IMR-90 (cell line): ENCODE results near the gene C3orf33. TPM values are rescaled to one million over a fixed set of nuclear protein-coding genes. Genes with fewer than 3 reads are reported as not detected.

Experiments used
- ATAC-seq: fragments of 200-7000 bp; cut with Tn5 transposase; 2 replicates; pipeline ENCODE4 v1.9.1; 2020; ENCODE audit warnings: low read depth, mild to moderate bottlenecking, moderate library complexity
- BruUV-seq: library from RNA; stranded (reverse); fragments of 400-500 nt; replicated peaks from 2 replicates; lab custom pipeline; 2021; lab: Mats Ljungman, UMichigan
- CTCF ChIA-PET: fragments of 300-600 bp; formaldehyde crosslinking; extraction: SDS; loops from one replicate; lab custom pipeline; 2021; ENCODE audit warnings: antibody characterized with exemption; lab: Yijun Ruan, JAX
- POLR2A ChIA-PET: fragments of 300-600 bp; sonication (Branson Sonifier 250); formaldehyde crosslinking; loops from one replicate; lab custom pipeline; 2022; ENCODE audit warnings: antibody characterized with exemption; ENCODE audit not compliant: unreplicated experiment; lab: Charles Lee
- DNase-seq: peaks from one replicate; pipeline ENCODE4 v3.0.0; 2013
- H2AFZ ChIP-seq: replicated peaks from 2 replicates; pipeline ENCODE3; 2013; ENCODE audit warnings: low read length, mild to moderate bottlenecking; ENCODE audit not compliant: poor library complexity
- H2AK5ac ChIP-seq: 2 replicates; pipeline ENCODE4 v1.6.1; 2013; ENCODE audit warnings: low read depth, low read length, inconsistent platforms
- H2AK9ac ChIP-seq: replicated peaks from 2 replicates; pipeline ENCODE3; 2013; ENCODE audit warnings: mild to moderate bottlenecking, low read depth, low read length, moderate library complexity; ENCODE audit not compliant: poor library complexity
- H2BK120ac ChIP-seq: 2 replicates; pipeline ENCODE4 v1.6.1; 2013; ENCODE audit warnings: low read depth, low read length, inconsistent platforms
- H2BK15ac ChIP-seq: 3 replicates; pipeline ENCODE4 v1.6.1; 2013; ENCODE audit warnings: low read depth, low read length, inconsistent platforms
- H2BK20ac ChIP-seq: 2 replicates; pipeline ENCODE4 v1.6.1; 2013; ENCODE audit warnings: low read depth, mild to moderate bottlenecking, inconsistent platforms, low read length, moderate library complexity
- H2BK5ac ChIP-seq: 2 replicates; pipeline ENCODE4 v1.6.1; 2013; ENCODE audit warnings: mild to moderate bottlenecking, low read depth, low read length, inconsistent platforms; ENCODE audit not compliant: poor library complexity, severe bottlenecking
- H3K14ac ChIP-seq: replicated peaks from 2 replicates; pipeline ENCODE4 v1.6.1; 2013; ENCODE audit warnings: low read depth, low read length, inconsistent platforms
- H3K18ac ChIP-seq: 2 replicates; pipeline ENCODE4 v1.6.1; 2013; ENCODE audit warnings: low read depth, low read length, control low read depth
- H3K23ac ChIP-seq: 2 replicates; pipeline ENCODE4 v1.6.1; 2013; ENCODE audit warnings: low read depth, low read length, inconsistent platforms
- H3K27ac ChIP-seq: 2 replicates; pipeline ENCODE4 v1.5.1; 2013; ENCODE audit warnings: mild to moderate bottlenecking, control low read depth, low read length; ENCODE audit not compliant: insufficient read depth
- H3K27me3 ChIP-seq: 2 replicates; pipeline ENCODE4 v1.6.1; 2013; ENCODE audit warnings: low read length; ENCODE audit not compliant: control insufficient read depth, insufficient read depth
- H3K36me3 ChIP-seq: 2 replicates; pipeline ENCODE4 v1.6.1; 2013; ENCODE audit warnings: low read length, mixed read lengths; ENCODE audit not compliant: control insufficient read depth, insufficient read depth
- H3K4ac ChIP-seq: 2 replicates; pipeline ENCODE4 v1.6.1; 2013; ENCODE audit warnings: low read depth, low read length, inconsistent platforms
- H3K4me1 ChIP-seq: 2 replicates; pipeline ENCODE4 v1.6.1; 2013; ENCODE audit warnings: low read length, mixed read lengths; ENCODE audit not compliant: control insufficient read depth, insufficient read depth
- H3K4me2 ChIP-seq: 2 replicates; pipeline ENCODE4 v1.6.1; 2013; ENCODE audit warnings: low read depth, mild to moderate bottlenecking, control low read depth, low read length, moderate library complexity
- H3K4me3 ChIP-seq: 2 replicates; pipeline ENCODE4 v1.5.1; 2013; ENCODE audit warnings: low read depth, mild to moderate bottlenecking, control low read depth, low read length, moderate library complexity; ENCODE audit not compliant: insufficient read depth
- H3K56ac ChIP-seq: 2 replicates; pipeline ENCODE4 v1.6.1; 2013; ENCODE audit warnings: low read length, inconsistent platforms; ENCODE audit not compliant: insufficient read depth; ENCODE audit errors: extremely low read depth
- H3K79me1 ChIP-seq, 2 experiments: 2 replicates each; pipeline ENCODE4 v1.6.1; 2013; ENCODE audit warnings: low read length in 2 of 2, inconsistent platforms in 1 of 2, low read depth in 1 of 2
- H3K9ac ChIP-seq: 2 replicates; pipeline ENCODE4 v1.6.1; 2013; ENCODE audit warnings: low read depth, low read length, control low read depth
- H3K9me1 ChIP-seq: 2 replicates; pipeline ENCODE4 v1.6.1; 2013; ENCODE audit warnings: low read length, inconsistent platforms; ENCODE audit not compliant: insufficient read depth
- H3K9me3 ChIP-seq: 2 replicates; pipeline ENCODE4 v1.6.1; 2013; ENCODE audit warnings: low read length; ENCODE audit not compliant: control insufficient read depth, insufficient read depth
- H4K20me1 ChIP-seq: 2 replicates; pipeline ENCODE4 v1.6.1; 2013; ENCODE audit warnings: low read length, inconsistent platforms; ENCODE audit not compliant: insufficient read depth
- H4K5ac ChIP-seq: 2 replicates; pipeline ENCODE4 v1.6.1; 2013; ENCODE audit warnings: mild to moderate bottlenecking, low read depth, low read length, control low read depth
- H4K8ac ChIP-seq, 2 experiments: 2 replicates each; pipeline ENCODE4 v1.6.1; 2013; ENCODE audit warnings: low read depth in 2 of 2, low read length in 2 of 2, control low read depth in 1 of 2, inconsistent platforms in 1 of 2
- H4K91ac ChIP-seq: 2 replicates; pipeline ENCODE4 v1.6.1; 2013; ENCODE audit warnings: low read depth, low read length, inconsistent platforms; ENCODE audit not compliant: insufficient read depth
- BHLHE40 ChIP-seq: fragments of 150-350 bp; IDR thresholded peaks from 2 replicates; pipeline ENCODE4 v1.6.1; 2016; ENCODE audit warnings: mild to moderate bottlenecking, low read depth, low read length
- MAZ ChIP-seq: IDR thresholded peaks from 2 replicates; pipeline ENCODE4 v1.6.1; 2012; ENCODE audit warnings: low read depth, mild to moderate bottlenecking, low read length, improper control_type of control experiment, moderate library complexity, borderline replicate concordance
- RAD21 ChIP-seq: IDR thresholded peaks from 2 replicates; pipeline ENCODE4 v1.6.1; 2012; ENCODE audit warnings: low read length, improper control_type of control experiment
- WGBS, 2 experiments: methylation state at CpG; one replicate each; pipeline versions ENCODE4 v1.1.5 to v1.1.7; 2013; ENCODE audit warnings: missing lambda C conversion rate in 2 of 2; ENCODE audit not compliant: insufficient read length in 1 of 2; ENCODE audit errors: extremely low coverage in 2 of 2; 5-methylcytosine and 5-hydroxymethylcytosine counted together
- dilution Hi-C: fragments of 300-500 bp; cut with HindIII; formaldehyde crosslinking; loops from one replicate; pipeline ENCODE4 v1.14.3; 2018; ENCODE audit warnings: low sequenced_read_pairs; ENCODE audit not compliant: unreplicated experiment
- in situ Hi-C: fragments of 300-500 bp; cut with MboI; formaldehyde crosslinking; loops from 3 replicates; pipeline ENCODE4 v1.14.3; 2019; ENCODE audit warnings: low sequenced_read_pairs, inconsistent platforms, mixed read lengths
- intact Hi-C: fragments of 100-400 bp; cut with micrococcal nuclease; formaldehyde crosslinking; loops from 2 replicates; pipeline ENCODE4 v1.10.0; 2022
- polyA plus RNA-seq, 3 experiments: library from polyadenylated mRNA; depleted of rRNA; stranded (reverse); fragments of >200 nt; gene quantifications; 2 replicates each; pipeline ENCODE4 v1.2.3, GENCODE V29; 2012; ENCODE audit warnings: low replicate concordance in 1 of 3
- total RNA-seq: library from RNA; depleted of rRNA; stranded (reverse); fragments of >200 nt; gene quantifications from 2 replicates; pipeline ENCODE4 v1.2.3, GENCODE V29; 2012
- TF ChIP-seq, protein P1 (sequence below): fragments of 150-350 bp; IDR thresholded peaks from 2 replicates; pipeline ENCODE4 v1.6.1; 2016; ENCODE audit warnings: low read depth, mild to moderate bottlenecking, low read length, moderate library complexity, borderline replicate concordance
- TF ChIP-seq, protein P2 (sequence below): conservative IDR thresholded peaks from 2 replicates; pipeline ENCODE4 v1.5.1; 2012; ENCODE audit warnings: mild to moderate bottlenecking, low read depth, low read length, improper control_type of control experiment
- TF ChIP-seq, protein P3 (sequence below): fragments of 150-350 bp; IDR thresholded peaks from 2 replicates; pipeline ENCODE4 v1.6.1; 2017; ENCODE audit warnings: mild to moderate bottlenecking, antibody characterized with exemption, low read length, low read depth

C3orf33 gene
- total and polyA plus RNA-seq, 2 of the 4 experiments (the other 2 are of a cell fraction) = 0.72 to 1.2 TPM

DNA sequence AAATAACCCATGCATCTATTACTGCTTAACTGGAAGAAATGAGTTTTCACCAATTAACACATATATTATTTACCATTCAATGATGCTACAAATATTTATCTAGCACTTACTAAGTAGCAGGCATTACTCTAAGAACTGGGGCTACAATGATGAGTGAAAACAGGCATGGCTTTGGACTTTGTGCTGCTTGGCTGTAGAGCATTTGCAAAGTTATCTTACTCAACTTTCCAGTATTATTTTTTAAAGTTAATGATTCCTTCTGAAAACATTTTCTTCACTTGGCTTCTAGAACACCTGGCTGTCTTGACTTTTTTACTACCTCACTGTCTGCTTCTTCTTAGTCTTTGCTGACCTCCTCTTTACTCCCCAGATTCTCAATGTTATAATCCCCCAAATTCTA is 1.8 kb downstream of the C3orf33 start (continued):
- TF ChIP-seq, protein P1, sequence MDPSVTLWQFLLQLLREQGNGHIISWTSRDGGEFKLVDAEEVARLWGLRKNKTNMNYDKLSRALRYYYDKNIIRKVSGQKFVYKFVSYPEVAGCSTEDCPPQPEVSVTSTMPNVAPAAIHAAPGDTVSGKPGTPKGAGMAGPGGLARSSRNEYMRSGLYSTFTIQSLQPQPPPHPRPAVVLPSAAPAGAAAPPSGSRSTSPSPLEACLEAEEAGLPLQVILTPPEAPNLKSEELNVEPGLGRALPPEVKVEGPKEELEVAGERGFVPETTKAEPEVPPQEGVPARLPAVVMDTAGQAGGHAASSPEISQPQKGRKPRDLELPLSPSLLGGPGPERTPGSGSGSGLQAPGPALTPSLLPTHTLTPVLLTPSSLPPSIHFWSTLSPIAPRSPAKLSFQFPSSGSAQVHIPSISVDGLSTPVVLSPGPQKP = no peak
- no peak for TF ChIP-seq RAD21
- TF ChIP-seq MAZ = no peak

DNA sequence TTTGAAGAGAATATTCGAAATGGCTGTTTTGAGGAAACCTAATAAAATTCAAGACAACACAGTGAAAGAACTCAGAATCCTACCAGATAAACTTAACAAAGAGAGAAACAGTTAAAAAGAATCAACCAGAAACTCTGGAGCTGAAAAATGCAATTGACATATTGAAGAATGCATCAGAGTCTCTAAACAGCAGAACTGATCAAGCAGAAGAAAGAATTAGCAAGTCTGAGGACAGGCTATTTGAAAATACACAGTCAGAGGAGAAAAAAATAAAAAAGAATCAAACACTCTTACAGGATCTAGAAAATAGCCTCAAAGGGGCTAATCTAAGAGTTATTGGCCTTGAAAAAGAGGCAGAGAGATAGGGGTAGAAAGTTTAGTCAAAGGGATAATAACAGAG is 13.5 kb downstream of the C3orf33 start:
- Histone ChIP-seq H3K23ac (no peak overlapping the region), H4K91ac (no peak overlapping the region), H3K27me3 (no peaks in the 10 kb centered on the region), H3K27ac (no peak overlapping the region), H3K9me1 (no peaks in the 10 kb centered on the region), H3K14ac (no peak overlapping the region), H4K8ac (no peak overlapping the region), H3K36me3 (no peaks in the 10 kb centered on the region; the same call in 1 of the 2 replicates), H3K4me3 (no peak overlapping the region), H3K4me2 (no peak overlapping the region), H3K9ac (no peak overlapping the region), H3K56ac (no peak overlapping the region), H2AFZ (no peak overlapping the region), H2BK15ac (no peak overlapping the region), H3K4ac (no peak overlapping the region), H2BK120ac (no peak overlapping the region), H3K9me3 (no peaks in the 10 kb centered on the region), H2AK9ac (no peak overlapping the region), H2BK20ac (no peak overlapping the region), H2AK5ac (no peak overlapping the region), H3K4me1 (no peaks in the 10 kb centered on the region), H2BK5ac (no peak overlapping the region), H3K79me1 (no peaks in the 10 kb centered on the region; a peak in 1 of 4 replicates), H4K5ac (no peak overlapping the region), H3K18ac (no peak overlapping the region), H4K20me1 (no peaks in the 10 kb centered on the region)
- CTCF ChIA-PET = interaction anchor here (0.6 kb wide), 1 partner anchor 148 kb away, joined by 4 read pairs; no protein-coding TSS in a partner anchor
- no peak for DNase-seq
- POLR2A ChIA-PET = no interaction called here
- TF ChIP-seq, protein P2, sequence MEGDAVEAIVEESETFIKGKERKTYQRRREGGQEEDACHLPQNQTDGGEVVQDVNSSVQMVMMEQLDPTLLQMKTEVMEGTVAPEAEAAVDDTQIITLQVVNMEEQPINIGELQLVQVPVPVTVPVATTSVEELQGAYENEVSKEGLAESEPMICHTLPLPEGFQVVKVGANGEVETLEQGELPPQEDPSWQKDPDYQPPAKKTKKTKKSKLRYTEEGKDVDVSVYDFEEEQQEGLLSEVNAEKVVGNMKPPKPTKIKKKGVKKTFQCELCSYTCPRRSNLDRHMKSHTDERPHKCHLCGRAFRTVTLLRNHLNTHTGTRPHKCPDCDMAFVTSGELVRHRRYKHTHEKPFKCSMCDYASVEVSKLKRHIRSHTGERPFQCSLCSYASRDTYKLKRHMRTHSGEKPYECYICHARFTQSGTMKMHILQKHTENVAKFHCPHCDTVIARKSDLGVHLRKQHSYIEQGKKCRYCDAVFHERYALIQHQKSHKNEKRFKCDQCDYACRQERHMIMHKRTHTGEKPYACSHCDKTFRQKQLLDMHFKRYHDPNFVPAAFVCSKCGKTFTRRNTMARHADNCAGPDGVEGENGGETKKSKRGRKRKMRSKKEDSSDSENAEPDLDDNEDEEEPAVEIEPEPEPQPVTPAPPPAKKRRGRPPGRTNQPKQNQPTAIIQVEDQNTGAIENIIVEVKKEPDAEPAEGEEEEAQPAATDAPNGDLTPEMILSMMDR = no peak
- TF ChIP-seq, protein P3, sequence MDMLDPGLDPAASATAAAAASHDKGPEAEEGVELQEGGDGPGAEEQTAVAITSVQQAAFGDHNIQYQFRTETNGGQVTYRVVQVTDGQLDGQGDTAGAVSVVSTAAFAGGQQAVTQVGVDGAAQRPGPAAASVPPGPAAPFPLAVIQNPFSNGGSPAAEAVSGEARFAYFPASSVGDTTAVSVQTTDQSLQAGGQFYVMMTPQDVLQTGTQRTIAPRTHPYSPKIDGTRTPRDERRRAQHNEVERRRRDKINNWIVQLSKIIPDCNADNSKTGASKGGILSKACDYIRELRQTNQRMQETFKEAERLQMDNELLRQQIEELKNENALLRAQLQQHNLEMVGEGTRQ = no peak
- TF ChIP-seq BHLHE40 = no peak
- intact Hi-C loops (no loop called here), dilution Hi-C loops (no loop called here), in situ Hi-C loops (no loop called here)
- no CpG with 5 or more reads among the region's 1 CpG for WGBS, 2 experiments
- ATAC-seq = no peak
- no TSS peak for BruUV-seq
